Body of pancreas (tissue), 4 donors: ENCODE results near the gene TMEM106C.

ENCODE experiments used
- CTCF ChIP-seq, 7 experiments: fragments of 450-650 bp in 4 of 7; fragments of 200-600 bp in 3 of 7; sonication (generic) in 3 of 7; IDR thresholded peaks; one replicate each; pipeline ENCODE4 v1.5.1; 2016 to 2019; ENCODE audit warnings: antibody characterized with exemption in 7 of 7
- POLR2A ChIP-seq, 3 donors: fragments of 450-650 bp; IDR thresholded peaks; one replicate each; pipeline ENCODE4 v1.6.1; 2016; ENCODE audit warnings: antibody characterized with exemption in 3 of 3, mild to moderate bottlenecking in 2 of 3

GRCh38 chr12:47987411-47988072 lies 24.1 kb downstream of the TMEM106C start:
- TF ChIP-seq CTCF (IDR thresholded peaks at IDR 0.05): no peak
- no peak for TF ChIP-seq POLR2A (IDR thresholded peaks at IDR 0.05)
